Measurements from ENCODE around the gene EPN2. TPM values are rescaled to one million over a fixed set of nuclear protein-coding genes. Genes with fewer than 3 reads are reported as not detected.

Gene EPN2
- polyA plus RNA-seq, 3 donors = 0.93 TPM; not detected in 2

- H3K27me3 Mint-ChIP-seq (ENCODE audit: low read depth in 3 of 3) = peaks cover 17 to 39% (median 20%) of the 10 kb centered on the region in 3 donors
- WGBS (ENCODE audit: insufficient coverage) = no CpG with 5 or more reads among the region's 6 CpGs
- Histone ChIP-seq H3K9me3 (replicated peaks in 1 of 2; ENCODE audit: control insufficient read depth in 1 of 2, insufficient read depth in 1 of 2, low read length in 2 of 2) (no peaks in the 10 kb centered on the region), H3K9ac (ENCODE audit: insufficient read depth, low read length, poor library complexity, severe bottlenecking) (no peak overlapping the region), H3K27me3 (ENCODE audit: control insufficient read depth in 2 of 2, insufficient read depth in 2 of 2, low read length in 2 of 2) (no peaks in the 10 kb centered on the region), H3K36me3 (replicated peaks in 1 of 2; ENCODE audit: control insufficient read depth in 1 of 2, insufficient read depth in 2 of 2, low read length in 2 of 2) (no peaks in the 10 kb centered on the region), H4K20me1 (ENCODE audit: insufficient read depth, low read length) (no peaks in the 10 kb centered on the region), H2AFZ (ENCODE audit: insufficient read depth, low read depth, low read length, poor library complexity, severe bottlenecking) (no peak overlapping the region), H3K4me1 (ENCODE audit: control insufficient read depth in 1 of 2, insufficient read depth in 2 of 2, low read length in 2 of 2) (no peaks in the 10 kb centered on the region), H3K4me2 (replicated peaks; ENCODE audit: extremely low read depth, low read length, poor library complexity, severe bottlenecking) (no peak overlapping the region), H3K4me3 (replicated peaks in 1 of 3; ENCODE audit: low read depth in 2 of 3, low read length in 3 of 3) (no peak overlapping the region), H3K79me2 (ENCODE audit: insufficient read depth, low read length) (no peaks in the 10 kb centered on the region), H3K27ac (ENCODE audit: low read depth in 1 of 2, low read length in 2 of 2) (no peak overlapping the region)
- no peak for DNase-seq
- no peak overlapping the region for H3K4me3 Mint-ChIP-seq
- H3K27ac Mint-ChIP-seq = no peak overlapping the region
- no peaks in the 10 kb centered on the region for H3K4me1 Mint-ChIP-seq
- no peak for TF ChIP-seq CTCF (IDR thresholded peaks at IDR 0.05)
- intact Hi-C loops (cut with micrococcal nuclease) = no loop called here
- no peaks in the 10 kb centered on the region for H3K9me3 Mint-ChIP-seq
- no peaks in the 10 kb centered on the region for H3K36me3 Mint-ChIP-seq
Measured at GRCh38 chr17:19354748-19355147, 117.6 kb downstream of the EPN2 start.

- Histone ChIP-seq H3K27me3 (ENCODE audit: control insufficient read depth in 2 of 2, insufficient read depth in 2 of 2, low read length in 2 of 2) (peaks cover 0 to 19% of the 10 kb centered on the region in 2 donors), H3K4me1 (ENCODE audit: control insufficient read depth in 1 of 2, insufficient read depth in 2 of 2, low read length in 2 of 2) (peaks cover 6% of the 10 kb centered on the region in 2 donors), H3K9ac (ENCODE audit: insufficient read depth, low read length, poor library complexity, severe bottlenecking) (no peak overlapping the region), H4K20me1 (ENCODE audit: insufficient read depth, low read length) (no peaks in the 10 kb centered on the region), H3K79me2 (ENCODE audit: insufficient read depth, low read length) (no peaks in the 10 kb centered on the region), H3K36me3 (replicated peaks in 1 of 2; ENCODE audit: control insufficient read depth in 1 of 2, insufficient read depth in 2 of 2, low read length in 2 of 2) (no peaks in the 10 kb centered on the region), H3K27ac (ENCODE audit: low read depth in 1 of 2, low read length in 2 of 2) (no peak overlapping the region), H3K4me3 (replicated peaks in 1 of 3; ENCODE audit: low read depth in 2 of 3, low read length in 3 of 3) (no peak overlapping the region), H2AFZ (ENCODE audit: insufficient read depth, low read depth, low read length, poor library complexity, severe bottlenecking) (no peak overlapping the region), H3K4me2 (replicated peaks; ENCODE audit: extremely low read depth, low read length, poor library complexity, severe bottlenecking) (no peak overlapping the region), H3K9me3 (replicated peaks in 1 of 2; ENCODE audit: control insufficient read depth in 1 of 2, insufficient read depth in 1 of 2, low read length in 2 of 2) (no peaks in the 10 kb centered on the region)
- Mint-ChIP-seq H3K27ac (no peak overlapping the region), H3K27me3 (ENCODE audit: low read depth in 3 of 3) (peaks cover 28 to 45% (median 31%) of the 10 kb centered on the region in 3 donors), H3K4me3 (no peak overlapping the region), H3K9me3 (no peaks in the 10 kb centered on the region), H3K4me1 (peaks cover 5% of the 10 kb centered on the region), H3K36me3 (no peaks in the 10 kb centered on the region)
- intact Hi-C loops (cut with micrococcal nuclease) = no loop called here
- 99% methylated on average over 4 of the region's 7 CpGs for WGBS (ENCODE audit: insufficient coverage)
- DNase-seq = no peak
- TF ChIP-seq CTCF (IDR thresholded peaks at IDR 0.05) = no peak
Measured at GRCh38 chr17:19357351-19357750, 120.2 kb downstream of the EPN2 start.

Measured in CD14-positive monocyte (primary cell).